OCI-LY1 (cell line): ENCODE data around the gene LMX1A.

Experiments used
- CTCF ChIP-seq: fragments of 200-600 bp; sonication (generic), shearing (Covaris generic); IDR thresholded peaks from 2 replicates; pipeline ENCODE4 v1.5.1; 2017; ENCODE audit warnings: mild to moderate bottlenecking, antibody characterized with exemption, low read length, moderate library complexity, mixed read lengths
- EZH2 ChIP-seq: fragments of 200-600 bp; sonication (generic), shearing (Covaris generic); IDR thresholded peaks from 2 replicates; pipeline ENCODE4 v1.8.0; 2017; ENCODE audit warnings: borderline replicate concordance, mixed run types, mild to moderate bottlenecking, antibody characterized with exemption, low read length, moderate library complexity, mixed read lengths

GRCh38 chr1:165353731-165354671 lies 2.5 kb downstream of the LMX1A start:
- TF ChIP-seq CTCF (no peak), EZH2 (no peak)
